ENCODE data around the gene WNK1. TPM values are rescaled to one million over a fixed set of nuclear protein-coding genes. Genes with fewer than 3 reads are reported as not detected.

The WNK1 gene
- total RNA-seq, 1 donor from 2014 or later = 57.6 TPM

DNA sequence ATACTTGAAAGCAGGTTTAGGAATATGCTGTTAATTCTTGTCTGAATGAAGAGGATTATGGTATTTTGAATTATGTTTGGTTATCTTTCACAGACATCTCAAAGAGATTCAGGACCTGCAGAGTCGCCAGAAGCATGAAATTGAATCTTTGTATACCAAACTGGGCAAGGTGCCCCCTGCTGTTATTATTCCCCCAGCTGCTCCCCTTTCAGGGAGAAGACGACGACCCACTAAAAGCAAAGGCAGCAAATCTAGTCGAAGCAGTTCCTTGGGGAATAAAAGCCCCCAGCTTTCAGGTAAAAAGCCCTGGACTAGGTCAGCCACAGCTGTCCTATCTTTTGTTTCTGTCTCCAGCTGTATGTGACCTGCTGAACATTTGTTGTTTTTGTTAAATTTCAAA, 145.0 kb downstream of the WNK1 start:
- Histone ChIP-seq H3K27me3 (ENCODE audit: control insufficient read depth, insufficient read depth, low read length) (no peaks in the 10 kb centered on the region), H3K4me3 (ENCODE audit: low read depth, low read length) (no peak overlapping the region), H3K36me3 (ENCODE audit: control insufficient read depth, insufficient read depth, low read length) (peaks cover 1% of the 10 kb centered on the region)
- no peak for DNase-seq (ENCODE audit: low read depth)
- TF ChIP-seq, protein P1, sequence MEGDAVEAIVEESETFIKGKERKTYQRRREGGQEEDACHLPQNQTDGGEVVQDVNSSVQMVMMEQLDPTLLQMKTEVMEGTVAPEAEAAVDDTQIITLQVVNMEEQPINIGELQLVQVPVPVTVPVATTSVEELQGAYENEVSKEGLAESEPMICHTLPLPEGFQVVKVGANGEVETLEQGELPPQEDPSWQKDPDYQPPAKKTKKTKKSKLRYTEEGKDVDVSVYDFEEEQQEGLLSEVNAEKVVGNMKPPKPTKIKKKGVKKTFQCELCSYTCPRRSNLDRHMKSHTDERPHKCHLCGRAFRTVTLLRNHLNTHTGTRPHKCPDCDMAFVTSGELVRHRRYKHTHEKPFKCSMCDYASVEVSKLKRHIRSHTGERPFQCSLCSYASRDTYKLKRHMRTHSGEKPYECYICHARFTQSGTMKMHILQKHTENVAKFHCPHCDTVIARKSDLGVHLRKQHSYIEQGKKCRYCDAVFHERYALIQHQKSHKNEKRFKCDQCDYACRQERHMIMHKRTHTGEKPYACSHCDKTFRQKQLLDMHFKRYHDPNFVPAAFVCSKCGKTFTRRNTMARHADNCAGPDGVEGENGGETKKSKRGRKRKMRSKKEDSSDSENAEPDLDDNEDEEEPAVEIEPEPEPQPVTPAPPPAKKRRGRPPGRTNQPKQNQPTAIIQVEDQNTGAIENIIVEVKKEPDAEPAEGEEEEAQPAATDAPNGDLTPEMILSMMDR (IDR thresholded peaks at IDR 0.05; ENCODE audit: insufficient read depth, low read length, poor library complexity, severe bottlenecking) = no peak

- TF ChIP-seq, protein P1 (IDR thresholded peaks at IDR 0.05; ENCODE audit: insufficient read depth, low read length, poor library complexity, severe bottlenecking) = no peak
- peaks cover 2% of the 10 kb centered on the region for H3K36me3 ChIP-seq (ENCODE audit: control insufficient read depth, insufficient read depth, low read length)
- no peak for DNase-seq (ENCODE audit: low read depth)
- no peak overlapping the region for H3K4me3 ChIP-seq (ENCODE audit: low read depth, low read length)
- no peaks in the 10 kb centered on the region for H3K27me3 ChIP-seq (ENCODE audit: control insufficient read depth, insufficient read depth, low read length)
These were observed 150.2 kb downstream of the WNK1 start for GRCh38 chr12:902581-902980.

DNA sequence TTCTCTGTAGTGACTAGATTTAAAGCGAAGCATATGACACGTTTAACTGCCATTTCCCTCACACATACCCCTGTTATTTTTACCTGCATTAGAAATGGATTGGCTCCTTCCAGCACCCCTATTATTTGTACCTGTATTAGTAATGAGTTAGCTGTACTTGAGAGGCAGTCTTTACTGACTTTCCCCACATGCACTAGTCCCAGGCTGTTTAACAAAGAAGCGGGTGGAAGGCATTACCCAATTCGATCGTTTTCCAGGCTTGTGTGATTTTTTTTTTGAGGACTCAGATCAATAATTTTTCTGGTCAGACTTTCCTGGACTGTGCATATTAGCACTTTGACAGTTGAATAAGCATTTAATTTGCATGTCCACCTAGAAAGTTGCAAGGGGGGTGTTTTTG, 150.7 kb downstream of the WNK1 start:
- Histone ChIP-seq H3K27me3 (ENCODE audit: control insufficient read depth, insufficient read depth, low read length) (no peaks in the 10 kb centered on the region), H3K4me3 (ENCODE audit: low read depth, low read length) (no peak overlapping the region), H3K36me3 (ENCODE audit: control insufficient read depth, insufficient read depth, low read length) (peaks cover 2% of the 10 kb centered on the region)
- TF ChIP-seq, protein P1 (IDR thresholded peaks at IDR 0.05; ENCODE audit: insufficient read depth, low read length, poor library complexity, severe bottlenecking) = no peak
- DNase-seq (ENCODE audit: low read depth) = no peak

GRCh38 chr12:904010-904414, 151.6 kb downstream of the WNK1 start:
- no peak overlapping the region for H3K4me3 ChIP-seq (ENCODE audit: low read depth, low read length)
- DNase-seq (ENCODE audit: low read depth) = no peak
- peaks cover 4% of the 10 kb centered on the region for H3K36me3 ChIP-seq (ENCODE audit: control insufficient read depth, insufficient read depth, low read length)
- TF ChIP-seq, protein P1 (IDR thresholded peaks at IDR 0.05; ENCODE audit: insufficient read depth, low read length, poor library complexity, severe bottlenecking) = no peak
- no peaks in the 10 kb centered on the region for H3K27me3 ChIP-seq (ENCODE audit: control insufficient read depth, insufficient read depth, low read length)

- H3K36me3 ChIP-seq (ENCODE audit: control insufficient read depth, insufficient read depth, low read length) = peaks cover 4% of the 10 kb centered on the region
- DNase-seq (ENCODE audit: low read depth) = no peak
- no peaks in the 10 kb centered on the region for H3K27me3 ChIP-seq (ENCODE audit: control insufficient read depth, insufficient read depth, low read length)
- TF ChIP-seq, protein P1 (IDR thresholded peaks at IDR 0.05; ENCODE audit: insufficient read depth, low read length, poor library complexity, severe bottlenecking) = no peak
- no peak overlapping the region for H3K4me3 ChIP-seq (ENCODE audit: low read depth, low read length)
These were observed 153.1 kb downstream of the WNK1 start for GRCh38 chr12:905261-906031.

All from kidney epithelial cell (primary cell).